Effector memory CD8-positive, alpha-beta T cell (primary cell): ENCODE measurements around the gene CDH12.
A peak's percentile ranks its signal among the peaks of the same experiment; 100 is the strongest.
"Not testable (repeated sequence)": the region's sequence is repeated elsewhere in the genome, so short reads cannot be mapped to it uniquely, and the experiment has no call there.

Source experiments
- ATAC-seq: fragments of 150-1000 bp; cut with Tn5 transposase; replicated peaks from 2 replicates; pipeline ENCODE4 v1.10.0; 2021; ENCODE audit warnings: mild to moderate bottlenecking, moderate library complexity
- DNase-seq, 3 experiments: peaks; one replicate each; pipeline ENCODE4 v3.0.0; 2021
- H3K27ac Mint-ChIP-seq, 2 donors: one replicate each; pipeline ENCODE4 v1.8.0; 2022; ENCODE audit warnings: mild to moderate bottlenecking in 2 of 2, mixed read lengths in 2 of 2, moderate library complexity in 2 of 2
- H3K27me3 Mint-ChIP-seq, 2 donors: one replicate each; pipeline ENCODE4 v1.8.0; 2022; ENCODE audit warnings: mixed read lengths in 2 of 2
- H3K36me3 Mint-ChIP-seq: one replicate; pipeline ENCODE4 v1.8.0; 2022; ENCODE audit warnings: mild to moderate bottlenecking, moderate library complexity, mixed read lengths; ENCODE audit not compliant: insufficient read depth
- H3K4me1 Mint-ChIP-seq, 2 donors: one replicate each; pipeline ENCODE4 v1.8.0; 2022; ENCODE audit warnings: low read depth in 2 of 2, mixed read lengths in 2 of 2
- H3K4me3 Mint-ChIP-seq, 2 donors: one replicate each; pipeline ENCODE4 v1.8.0; 2022; ENCODE audit warnings: mild to moderate bottlenecking in 2 of 2, mixed read lengths in 2 of 2, moderate library complexity in 2 of 2
- H3K9me3 Mint-ChIP-seq, 2 donors: one replicate each; pipeline ENCODE4 v1.8.0; 2022; ENCODE audit warnings: mixed read lengths in 2 of 2

CDH12 gene

GRCh38 chr5:22226423-22226822 lies 626.7 kb downstream of the CDH12 start:
- DNase-seq (no peak), ATAC-seq (no peak)
- Mint-ChIP-seq H3K27me3 (no peaks in the 10 kb centered on the region), H3K36me3 (no peaks in the 10 kb centered on the region), H3K4me1 (no peaks in the 10 kb centered on the region), H3K9me3 (peaks cover 0 to 2% of the 10 kb centered on the region in 2 donors), H3K27ac (no peak overlapping the region), H3K4me3 (no peak overlapping the region)

- Mint-ChIP-seq H3K4me3 (no peak overlapping the region), H3K4me1 (no peaks in the 10 kb centered on the region), H3K27ac (no peak overlapping the region), H3K27me3 (no peaks in the 10 kb centered on the region), H3K9me3 (peaks cover 0 to 4% of the 10 kb centered on the region in 2 donors), H3K36me3 (no peaks in the 10 kb centered on the region)
- ATAC-seq (no peak), DNase-seq (no peak)
Observed at GRCh38 chr5:22223079-22223478, 630.1 kb downstream of the CDH12 start.

GRCh38 chr5:22213703-22214495 lies 639.2 kb downstream of the CDH12 start:
- ATAC-seq, result peak; percentile 58
- not testable (repeated sequence) for H3K4me1 Mint-ChIP-seq, H3K9me3 Mint-ChIP-seq, H3K36me3 Mint-ChIP-seq, H3K27me3 Mint-ChIP-seq, H3K4me3 Mint-ChIP-seq, DNase-seq, H3K27ac Mint-ChIP-seq

GRCh38 chr5:22212254-22212991 lies 640.7 kb downstream of the CDH12 start:
- not testable (repeated sequence) for H3K27ac Mint-ChIP-seq, DNase-seq, ATAC-seq, H3K4me1 Mint-ChIP-seq, H3K36me3 Mint-ChIP-seq, H3K27me3 Mint-ChIP-seq, H3K4me3 Mint-ChIP-seq, H3K9me3 Mint-ChIP-seq

GRCh38 chr5:22208463-22208862 lies 644.7 kb downstream of the CDH12 start:
- not testable (repeated sequence) for H3K9me3 Mint-ChIP-seq, H3K4me3 Mint-ChIP-seq, DNase-seq, H3K27ac Mint-ChIP-seq, H3K4me1 Mint-ChIP-seq, H3K36me3 Mint-ChIP-seq, H3K27me3 Mint-ChIP-seq, ATAC-seq

GRCh38 chr5:22188651-22189050 lies 664.5 kb downstream of the CDH12 start:
- not testable (repeated sequence) for H3K27me3 Mint-ChIP-seq, DNase-seq, H3K4me3 Mint-ChIP-seq, H3K36me3 Mint-ChIP-seq, H3K27ac Mint-ChIP-seq, H3K4me1 Mint-ChIP-seq, ATAC-seq
- peaks cover 14 to 24% of the 10 kb centered on the region in 2 donors for H3K9me3 Mint-ChIP-seq

- not testable (repeated sequence) for H3K36me3 Mint-ChIP-seq, ATAC-seq, H3K27ac Mint-ChIP-seq, DNase-seq, H3K4me1 Mint-ChIP-seq, H3K4me3 Mint-ChIP-seq, H3K27me3 Mint-ChIP-seq
- peaks cover 13 to 22% of the 10 kb centered on the region in 2 donors for H3K9me3 Mint-ChIP-seq
Observed at GRCh38 chr5:22187632-22188228, 665.4 kb downstream of the CDH12 start.

- H3K4me3 Mint-ChIP-seq, H3K36me3 Mint-ChIP-seq: not testable (repeated sequence)
Observed at GRCh38 chr5:22169226-22169625, 683.9 kb downstream of the CDH12 start.

GRCh38 chr5:22168704-22169103 lies 684.4 kb downstream of the CDH12 start:
- not testable (repeated sequence) for H3K36me3 Mint-ChIP-seq, H3K27ac Mint-ChIP-seq, H3K4me3 Mint-ChIP-seq, DNase-seq, ATAC-seq, H3K4me1 Mint-ChIP-seq, H3K27me3 Mint-ChIP-seq
- H3K9me3 Mint-ChIP-seq, result peaks cover 8 to 11% of the 10 kb centered on the region in 2 donors

More at GRCh38 chr5:22169226-22169625, 683.9 kb downstream of the CDH12 start:
- not testable (repeated sequence) for H3K4me1 Mint-ChIP-seq, H3K9me3 Mint-ChIP-seq, H3K27ac Mint-ChIP-seq, ATAC-seq, DNase-seq, H3K27me3 Mint-ChIP-seq

GRCh38 chr5:22165931-22166330 lies 687.2 kb downstream of the CDH12 start:
- H3K36me3 Mint-ChIP-seq, DNase-seq, ATAC-seq, H3K4me1 Mint-ChIP-seq, H3K27ac Mint-ChIP-seq, H3K4me3 Mint-ChIP-seq, H3K27me3 Mint-ChIP-seq: not testable (repeated sequence)
- peaks cover 12 to 16% of the 10 kb centered on the region in 2 donors for H3K9me3 Mint-ChIP-seq

- not testable (repeated sequence) for H3K36me3 Mint-ChIP-seq, H3K27ac Mint-ChIP-seq, H3K4me1 Mint-ChIP-seq, ATAC-seq, H3K4me3 Mint-ChIP-seq, DNase-seq, H3K27me3 Mint-ChIP-seq
- peaks cover 12 to 16% of the 10 kb centered on the region in 2 donors for H3K9me3 Mint-ChIP-seq
Observed at GRCh38 chr5:22164910-22165748, 688.0 kb downstream of the CDH12 start.

GRCh38 chr5:22156953-22157352 lies 696.2 kb downstream of the CDH12 start:
- not testable (repeated sequence) for H3K27me3 Mint-ChIP-seq, H3K27ac Mint-ChIP-seq, DNase-seq, H3K4me3 Mint-ChIP-seq, ATAC-seq, H3K36me3 Mint-ChIP-seq, H3K4me1 Mint-ChIP-seq, H3K9me3 Mint-ChIP-seq

- not testable (repeated sequence) for DNase-seq, H3K27me3 Mint-ChIP-seq, H3K4me1 Mint-ChIP-seq, H3K36me3 Mint-ChIP-seq, H3K4me3 Mint-ChIP-seq, H3K27ac Mint-ChIP-seq, H3K9me3 Mint-ChIP-seq, ATAC-seq
Observed at GRCh38 chr5:22154779-22155178, 698.4 kb downstream of the CDH12 start.
